ENCODE measurements around the gene DCAF16. TPM values are rescaled to one million over a fixed set of nuclear protein-coding genes. Genes with fewer than 3 reads are reported as not detected.

Gene DCAF16
- total and polyA plus RNA-seq, 10 of the 15 experiments (the other 5 are each of a cell fraction or from before 2014, with no cell fraction given): 5.8 to 48.6 (median 26.0) TPM

DNA sequence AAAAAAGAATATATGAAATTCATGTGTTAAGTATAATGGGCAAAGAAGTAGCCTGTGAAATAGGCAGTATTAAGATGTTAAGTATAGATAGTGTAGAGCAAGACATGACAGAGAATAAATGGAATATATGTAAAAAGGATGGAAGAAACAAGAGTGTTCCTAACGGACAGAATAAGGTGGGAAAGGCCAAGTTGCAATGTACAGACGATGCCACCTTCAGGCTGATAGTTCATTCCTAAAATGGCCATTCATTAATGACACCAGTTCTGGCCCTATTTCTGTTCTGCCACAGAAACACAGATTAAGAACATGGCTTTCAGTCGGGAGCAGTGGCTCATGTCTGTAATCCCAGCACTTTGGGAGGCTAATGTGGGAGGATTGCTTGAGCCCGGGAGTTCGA is 24.7 kb downstream of the DCAF16 start:
- POLR2A ChIA-PET: no interaction called here
- intact Hi-C loops (cut with micrococcal nuclease; ENCODE audit: unreplicated experiment): no loop called here
- TF ChIP-seq MTA2 (IDR thresholded peaks at IDR 0.05; ENCODE audit: low read depth): no peak
- TF ChIP-seq, protein P1, sequence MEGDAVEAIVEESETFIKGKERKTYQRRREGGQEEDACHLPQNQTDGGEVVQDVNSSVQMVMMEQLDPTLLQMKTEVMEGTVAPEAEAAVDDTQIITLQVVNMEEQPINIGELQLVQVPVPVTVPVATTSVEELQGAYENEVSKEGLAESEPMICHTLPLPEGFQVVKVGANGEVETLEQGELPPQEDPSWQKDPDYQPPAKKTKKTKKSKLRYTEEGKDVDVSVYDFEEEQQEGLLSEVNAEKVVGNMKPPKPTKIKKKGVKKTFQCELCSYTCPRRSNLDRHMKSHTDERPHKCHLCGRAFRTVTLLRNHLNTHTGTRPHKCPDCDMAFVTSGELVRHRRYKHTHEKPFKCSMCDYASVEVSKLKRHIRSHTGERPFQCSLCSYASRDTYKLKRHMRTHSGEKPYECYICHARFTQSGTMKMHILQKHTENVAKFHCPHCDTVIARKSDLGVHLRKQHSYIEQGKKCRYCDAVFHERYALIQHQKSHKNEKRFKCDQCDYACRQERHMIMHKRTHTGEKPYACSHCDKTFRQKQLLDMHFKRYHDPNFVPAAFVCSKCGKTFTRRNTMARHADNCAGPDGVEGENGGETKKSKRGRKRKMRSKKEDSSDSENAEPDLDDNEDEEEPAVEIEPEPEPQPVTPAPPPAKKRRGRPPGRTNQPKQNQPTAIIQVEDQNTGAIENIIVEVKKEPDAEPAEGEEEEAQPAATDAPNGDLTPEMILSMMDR (IDR thresholded peaks at IDR 0.05 in 2 of 3, conservative IDR thresholded peaks at IDR 0.05 in 1 of 3; ENCODE audit: control insufficient read depth in 2 of 3, extremely low read depth in 1 of 3, insufficient read depth in 1 of 3, low read depth in 3 of 3, low read length in 3 of 3): peak in 1 of 3 experiments; percentile 11; a peak in 1 of 6 replicates
- H3K4me1 ChIP-seq (ENCODE audit: control insufficient read depth, insufficient read depth, low read length): no peaks in the 10 kb centered on the region
- WGBS (ENCODE audit: insufficient coverage, insufficient replicate concordance, low lambda C conversion rate, missing lambda C conversion rate): 85% methylated on average over 5 of the region's 5 CpGs
- no TSS peak for BruUV-seq (replicated peaks)
- no peak overlapping the region for H3K4me3 ChIP-seq
- CTCF ChIA-PET: interaction anchor here (1.2 kb wide), 1 partner anchor 20 kb away, joined by 4 read pairs; no protein-coding TSS in a partner anchor
- FAIRE-seq (no peak), DNase-seq (ENCODE audit: low read depth, low spot score) (no peak), ATAC-seq (no peak)
- H4K20me1 ChIP-seq (ENCODE audit: control insufficient read depth, insufficient read depth): no peaks in the 10 kb centered on the region
- H3K79me2 ChIP-seq (ENCODE audit: control insufficient read depth, insufficient read depth, low read length): no peaks in the 10 kb centered on the region
- H3K4me2 ChIP-seq (ENCODE audit: control insufficient read depth, insufficient read depth): no peak overlapping the region
- RAD21 ChIA-PET (ENCODE audit: unreplicated experiment): no interaction called here
- in situ Hi-C loops (cut with MboI): no loop called here
- no peaks in the 10 kb centered on the region for H3K36me3 ChIP-seq (ENCODE audit: control insufficient read depth in 2 of 2, insufficient read depth in 2 of 2, low read length in 1 of 2)
- H3K27me3 ChIP-seq (replicated peaks in 1 of 2; ENCODE audit: control insufficient read depth in 2 of 2, insufficient read depth in 2 of 2, low read length in 1 of 2): peaks cover 0 to under 1% of the 10 kb centered on the region in 2 experiments; a peak in 3 of 4 replicates
- SMC1A ChIA-PET (ENCODE audit: uncharacterized antibody, unreplicated experiment): interaction anchor here (1.3 kb wide), 1 partner anchor 9 kb away, joined by 3 read pairs; no protein-coding TSS in a partner anchor
- H3K9me3 ChIP-seq (replicated peaks; ENCODE audit: control insufficient read depth, insufficient read depth, low read length): no peaks in the 10 kb centered on the region
- H2AFZ ChIP-seq (ENCODE audit: control insufficient read depth, low read depth, low read length): no peak overlapping the region
- no peak overlapping the region for H3K27ac ChIP-seq (ENCODE audit: control insufficient read depth, insufficient read depth)
- no peak overlapping the region for H3K9ac ChIP-seq (ENCODE audit: control insufficient read depth, insufficient read depth, low read length)

Measured in GM12878 (cell line).